GM18519 (cell line): ENCODE data around the gene CDK19.

ENCODE experiments used
- ATAC-seq: cut with Tn5 transposase; IDR thresholded peaks from one replicate; pipeline ENCODE4 v1.9.1; 2021; ENCODE audit warnings: mild to moderate bottlenecking, moderate library complexity; ENCODE audit not compliant: unreplicated experiment, low FRiP score

CDK19 gene

DNA sequence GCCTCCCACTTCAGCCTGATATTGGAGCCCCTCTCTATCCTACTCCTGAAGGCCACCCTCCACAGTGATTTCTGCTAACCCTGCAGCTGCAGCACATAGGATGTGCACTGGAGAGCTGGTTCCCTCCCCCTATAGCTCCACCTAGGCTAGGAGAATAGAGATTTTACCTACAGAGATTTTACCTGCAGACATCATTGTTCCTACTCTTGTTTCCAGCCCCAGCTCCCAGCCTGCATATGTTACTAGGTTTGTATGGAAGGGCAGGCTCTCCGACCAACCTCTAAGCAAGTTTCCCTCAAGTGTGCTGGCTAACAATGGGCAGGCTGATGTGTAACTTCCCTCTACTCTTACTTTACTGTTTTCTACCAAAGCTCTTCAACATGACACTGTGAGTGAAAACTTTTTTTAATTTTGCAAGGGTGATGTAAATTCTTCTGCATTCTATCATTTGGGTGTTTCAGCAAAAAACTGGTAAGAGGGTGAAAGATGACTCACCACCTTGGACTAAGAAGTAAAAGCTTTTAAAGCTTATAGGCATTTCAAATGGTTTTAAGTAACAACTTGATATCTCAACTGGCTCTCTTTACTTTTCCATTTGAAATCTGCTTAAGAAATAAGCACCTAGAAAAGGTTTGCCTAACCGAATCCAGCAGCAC lies 106.8 kb downstream of the CDK19 start:
- ATAC-seq, result no peak

- peak; percentile 45 for ATAC-seq
Measured at GRCh38 chr6:110705543-110705942, 109.7 kb downstream of the CDK19 start.

DNA sequence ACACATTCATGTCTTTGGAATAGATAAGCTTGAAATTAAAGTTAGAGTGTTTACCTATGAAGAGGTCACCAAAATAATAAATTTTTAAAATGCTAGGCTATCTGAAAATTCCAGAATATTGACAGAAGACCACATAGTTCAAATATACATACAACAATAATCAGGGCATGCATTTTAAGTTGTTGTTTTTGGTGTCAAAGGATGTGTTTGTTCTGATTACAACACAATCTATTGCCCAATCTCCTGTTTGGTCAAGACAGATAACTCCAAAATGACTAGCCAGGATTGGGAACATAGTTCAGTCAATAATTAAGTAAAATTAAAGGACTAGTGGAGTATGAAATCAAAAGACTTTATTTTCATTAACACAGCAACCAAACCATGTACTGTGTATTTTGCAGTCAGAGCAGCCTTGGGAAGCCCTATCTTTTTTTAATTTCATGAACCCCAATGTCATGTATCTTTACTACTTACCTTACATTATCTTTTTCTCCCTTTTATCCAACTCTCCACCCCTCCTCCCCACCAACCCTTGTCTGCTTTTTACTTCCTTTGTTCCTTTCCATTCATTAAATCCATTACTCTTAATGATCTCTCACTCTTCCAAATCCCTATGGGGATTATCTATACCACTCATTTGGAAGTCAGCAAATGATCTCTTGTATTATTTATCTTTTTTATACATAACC lies 111.2 kb downstream of the CDK19 start:
- no peak for ATAC-seq

GRCh38 chr6:110703010-110703905 lies 112.0 kb downstream of the CDK19 start:
- ATAC-seq, result peak; percentile 68

- no peak for ATAC-seq
Measured at GRCh38 chr6:110699780-110700179, 115.5 kb downstream of the CDK19 start.

- no peak for ATAC-seq
Measured at GRCh38 chr6:110693994-110694393, 121.3 kb downstream of the CDK19 start.

DNA sequence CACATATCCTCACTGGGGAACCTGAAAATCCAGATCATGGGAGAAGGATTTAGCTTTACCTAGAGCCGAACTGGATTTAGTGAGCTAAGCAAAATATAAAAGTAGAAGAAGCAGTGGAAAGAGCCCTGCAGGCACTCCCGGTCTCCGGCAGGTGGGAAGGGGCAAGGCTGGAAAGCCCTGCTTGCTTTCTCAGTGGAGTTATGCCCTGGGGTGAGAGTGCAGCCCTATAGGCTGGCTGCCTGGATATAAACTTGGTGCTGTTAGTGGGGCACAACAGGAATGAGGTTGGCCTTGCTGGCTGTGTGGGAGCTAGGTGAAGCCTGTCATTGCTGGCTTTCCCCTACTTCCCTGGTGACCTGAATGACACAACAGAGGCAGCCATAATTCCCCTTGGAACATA lies 122.0 kb downstream of the CDK19 start:
- ATAC-seq, result no peak

- no peak for ATAC-seq
Measured at GRCh38 chr6:110690916-110691315, 124.4 kb downstream of the CDK19 start.

DNA sequence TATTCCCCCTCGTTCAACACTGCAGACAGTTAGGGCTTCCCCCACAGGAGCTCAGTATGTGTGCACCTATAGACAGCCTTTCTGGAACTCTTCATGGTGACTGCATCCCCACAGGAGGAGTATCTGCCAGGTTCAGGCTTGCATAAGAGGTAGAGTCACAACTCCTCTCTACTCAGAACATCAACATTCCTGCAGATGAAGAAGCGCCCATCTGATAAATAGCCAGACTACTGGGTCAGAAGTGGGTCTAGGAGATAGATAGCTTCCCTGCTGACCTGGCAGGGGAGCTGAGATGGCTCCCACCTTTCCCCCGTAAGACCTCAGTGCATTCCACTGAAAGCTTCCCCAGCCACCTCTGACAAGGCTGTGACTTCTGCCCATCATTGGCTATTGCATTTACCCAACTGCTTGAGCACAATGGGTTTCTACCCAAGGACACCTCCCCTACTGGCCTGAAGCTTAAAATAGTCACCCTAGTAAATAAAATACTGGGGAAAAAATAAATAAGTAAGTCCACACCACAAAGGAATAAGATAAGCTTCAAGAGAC lies 125.1 kb downstream of the CDK19 start:
- no peak for ATAC-seq

GRCh38 chr6:110689275-110689935 lies 125.9 kb downstream of the CDK19 start:
- ATAC-seq, result no peak

- ATAC-seq, result no peak
Measured at GRCh38 chr6:110688661-110689268, 126.5 kb downstream of the CDK19 start.

DNA sequence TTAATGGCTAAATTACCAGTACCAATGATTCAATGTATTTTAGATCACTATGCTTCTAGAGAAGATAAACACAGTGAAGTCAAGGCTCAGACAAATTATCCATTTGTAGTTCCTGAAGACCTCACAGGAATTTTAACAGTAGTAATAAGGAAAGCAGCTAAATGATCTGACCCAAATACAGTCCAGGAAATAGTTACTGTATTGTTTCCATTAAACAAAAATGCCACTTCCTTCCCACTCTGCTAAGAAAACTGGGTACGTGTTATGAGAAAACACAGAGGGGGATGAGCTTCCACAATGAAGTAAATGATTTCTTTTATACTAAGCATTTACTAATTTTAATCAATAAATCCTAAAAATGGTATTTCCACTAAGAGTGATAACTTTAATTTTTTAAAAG lies 127.9 kb downstream of the CDK19 start:
- no peak for ATAC-seq

DNA sequence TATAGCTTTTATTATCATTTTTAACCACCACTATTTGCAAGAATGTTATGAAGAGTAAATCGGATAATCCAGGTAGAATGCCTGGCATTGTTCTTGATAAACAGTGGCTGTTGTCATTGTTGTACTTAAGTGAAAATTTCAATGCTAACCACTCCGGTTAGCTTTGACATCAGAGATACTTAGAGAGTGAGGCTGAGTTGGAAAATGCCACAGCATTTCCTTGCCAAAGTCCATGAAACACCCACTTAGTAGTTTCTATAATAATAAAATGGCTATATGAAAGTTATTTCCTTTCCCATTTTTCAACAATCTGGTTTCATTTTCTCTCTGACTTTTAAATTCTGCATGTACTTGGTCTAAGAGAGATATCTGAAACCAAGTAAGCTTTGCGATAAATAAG lies 132.0 kb downstream of the CDK19 start:
- ATAC-seq, result no peak

- ATAC-seq, result peak; percentile 97
Measured at GRCh38 chr6:110682460-110682853, 132.8 kb downstream of the CDK19 start.

GRCh38 chr6:110681543-110682459 lies 133.5 kb downstream of the CDK19 start:
- ATAC-seq, result no peak

- no peak for ATAC-seq
Measured at GRCh38 chr6:110676396-110676795, 138.9 kb downstream of the CDK19 start.

- no peak for ATAC-seq
Measured at GRCh38 chr6:110674096-110674495, 141.2 kb downstream of the CDK19 start.

DNA sequence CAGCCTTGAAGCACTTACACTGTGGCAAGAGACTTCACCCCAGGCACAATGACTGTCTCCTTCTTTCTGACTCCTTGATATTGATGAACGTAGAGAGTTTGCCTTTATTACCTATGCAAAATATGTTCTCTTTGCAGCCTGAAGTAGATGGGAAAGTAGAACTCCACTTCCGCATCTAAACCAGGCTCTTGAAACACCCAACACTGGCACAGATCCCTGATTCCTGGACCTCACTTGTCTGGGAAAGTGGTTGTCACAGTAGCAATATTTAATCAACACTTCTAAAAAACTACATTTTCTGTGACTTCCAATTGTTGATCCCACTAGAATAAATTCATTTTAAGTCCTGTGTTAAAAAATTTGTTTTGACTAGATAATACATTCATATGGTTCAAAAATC lies 143.1 kb downstream of the CDK19 start:
- no peak for ATAC-seq

DNA sequence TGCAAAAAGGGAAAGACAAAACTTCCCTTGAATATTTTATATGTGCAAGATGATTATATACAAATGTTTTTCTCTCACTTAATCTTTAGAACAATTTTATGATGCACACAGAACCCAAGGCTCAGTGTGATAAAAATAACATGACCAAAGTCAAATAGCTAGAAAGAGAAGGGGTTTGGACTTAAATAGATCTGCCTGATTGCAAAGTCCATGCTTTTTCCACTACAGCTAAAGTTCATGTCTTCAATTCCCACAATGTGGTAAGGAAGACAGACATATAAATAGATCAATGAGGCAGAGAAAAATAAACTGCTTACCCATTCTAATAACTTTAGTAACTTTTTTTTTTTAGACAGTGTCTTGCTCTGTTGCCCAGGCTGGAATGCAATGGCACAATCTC lies 143.8 kb downstream of the CDK19 start:
- no peak for ATAC-seq
